NT2/D1 (cell line): ENCODE results near the gene SLC22A4.

Experiments used
- DNase-seq: peaks from one replicate; pipeline ENCODE4 v3.0.0-alpha.2; 2011; ENCODE audit warnings: low read depth, low spot score
- H3K27me3 ChIP-seq: 2 replicates; pipeline ENCODE4 v1.6.0; 2011; ENCODE audit warnings: mild to moderate bottlenecking; ENCODE audit not compliant: insufficient read length, insufficient read depth
- H3K36me3 ChIP-seq: 2 replicates; pipeline ENCODE4 v1.6.1; 2011; ENCODE audit warnings: mild to moderate bottlenecking, low read length, mixed read lengths; ENCODE audit not compliant: insufficient read depth, insufficient read length
- H3K4me1 ChIP-seq: 2 replicates; pipeline ENCODE4 v1.5.1; 2011; ENCODE audit not compliant: insufficient read depth, insufficient read length
- H3K4me3 ChIP-seq: 2 replicates; pipeline ENCODE4 v1.5.1; 2011; ENCODE audit warnings: low read depth; ENCODE audit not compliant: insufficient read length
- H3K9ac ChIP-seq: 2 replicates; pipeline ENCODE4 v1.6.0; 2011; ENCODE audit warnings: low read depth; ENCODE audit not compliant: insufficient read length
- H3K9me3 ChIP-seq: 2 replicates; pipeline ENCODE4 v1.5.1; 2011; ENCODE audit warnings: mild to moderate bottlenecking, low read length; ENCODE audit not compliant: insufficient read depth
- SUZ12 ChIP-seq: IDR thresholded peaks from 2 replicates; pipeline ENCODE4 v1.6.1; 2011; ENCODE audit not compliant: insufficient read length, insufficient read depth; ENCODE audit errors: extremely low read depth
- YY1 ChIP-seq: IDR thresholded peaks from 2 replicates; pipeline ENCODE4 v1.6.1; 2011; ENCODE audit not compliant: insufficient read length, insufficient read depth
- ZNF274 ChIP-seq: IDR thresholded peaks from 2 replicates; pipeline ENCODE4 v1.6.1; 2011; ENCODE audit warnings: mild to moderate bottlenecking, low read depth, low read length

Gene SLC22A4

GRCh38 chr5:132323202-132323601, 29.0 kb downstream of the SLC22A4 start:
- Histone ChIP-seq H3K9ac (no peak overlapping the region), H3K9me3 (no peaks in the 10 kb centered on the region), H3K4me1 (peaks cover 2% of the 10 kb centered on the region), H3K27me3 (no peaks in the 10 kb centered on the region), H3K4me3 (no peak overlapping the region), H3K36me3 (no peaks in the 10 kb centered on the region)
- TF ChIP-seq SUZ12 (no peak), ZNF274 (no peak), YY1 (no peak)
- DNase-seq, result no peak

- H3K9me3 ChIP-seq, result no peaks in the 10 kb centered on the region
- no peak overlapping the region for H3K4me3 ChIP-seq
- TF ChIP-seq SUZ12 (no peak), ZNF274 (no peak), YY1 (no peak)
- H3K9ac ChIP-seq, result no peak overlapping the region
- DNase-seq, result no peak
- H3K27me3 ChIP-seq, result no peaks in the 10 kb centered on the region
- peaks cover 2% of the 10 kb centered on the region for H3K4me1 ChIP-seq
- H3K36me3 ChIP-seq, result no peaks in the 10 kb centered on the region
These were observed 31.5 kb downstream of the SLC22A4 start for GRCh38 chr5:132325691-132326090.

- Histone ChIP-seq H3K9me3 (no peaks in the 10 kb centered on the region), H3K9ac (no peak overlapping the region), H3K4me3 (no peak overlapping the region), H3K36me3 (no peaks in the 10 kb centered on the region), H3K4me1 (peaks cover 2% of the 10 kb centered on the region), H3K27me3 (no peaks in the 10 kb centered on the region)
- no peak for TF ChIP-seq SUZ12
- TF ChIP-seq ZNF274, result no peak
- TF ChIP-seq YY1, result no peak
- no peak for DNase-seq
These were observed 33.2 kb downstream of the SLC22A4 start for GRCh38 chr5:132327252-132327955.

GRCh38 chr5:132334812-132335211, 40.6 kb downstream of the SLC22A4 start:
- Histone ChIP-seq H3K36me3 (no peaks in the 10 kb centered on the region), H3K4me1 (no peaks in the 10 kb centered on the region), H3K9me3 (peaks cover 6% of the 10 kb centered on the region; the same call in 1 of the 2 replicates), H3K27me3 (no peaks in the 10 kb centered on the region), H3K4me3 (no peak overlapping the region), H3K9ac (no peak overlapping the region)
- no peak for TF ChIP-seq ZNF274
- TF ChIP-seq YY1, result no peak
- TF ChIP-seq SUZ12, result no peak
- DNase-seq, result no peak

- H3K27me3 ChIP-seq, result no peaks in the 10 kb centered on the region
- no peak for DNase-seq
- H3K9me3 ChIP-seq, result peaks cover 6% of the 10 kb centered on the region; the same call in 1 of the 2 replicates
- H3K9ac ChIP-seq, result no peak overlapping the region
- no peaks in the 10 kb centered on the region for H3K36me3 ChIP-seq
- no peaks in the 10 kb centered on the region for H3K4me1 ChIP-seq
- no peak for TF ChIP-seq SUZ12
- TF ChIP-seq ZNF274, result no peak
- no peak for TF ChIP-seq YY1
- H3K4me3 ChIP-seq, result no peak overlapping the region
These were observed 41.2 kb downstream of the SLC22A4 start for GRCh38 chr5:132335402-132335801.

- TF ChIP-seq SUZ12 (no peak), YY1 (no peak), ZNF274 (no peak)
These were observed 45.3 kb downstream of the SLC22A4 start for GRCh38 chr5:132339502-132339901.

GRCh38 chr5:132342291-132343180, 48.3 kb downstream of the SLC22A4 start:
- Histone ChIP-seq H3K9ac (no peak overlapping the region), H3K36me3 (no peaks in the 10 kb centered on the region), H3K27me3 (no peaks in the 10 kb centered on the region), H3K9me3 (peaks cover 6% of the 10 kb centered on the region; the same call in 1 of the 2 replicates), H3K4me1 (no peaks in the 10 kb centered on the region), H3K4me3 (no peak overlapping the region)
- DNase-seq, result no peak
- TF ChIP-seq YY1, result no peak
- TF ChIP-seq SUZ12, result no peak
- TF ChIP-seq ZNF274, result no peak

More at GRCh38 chr5:132339502-132339901, 45.3 kb downstream of the SLC22A4 start:
- DNase-seq, result no peak
- Histone ChIP-seq H3K36me3 (no peaks in the 10 kb centered on the region), H3K4me1 (no peaks in the 10 kb centered on the region), H3K9ac (no peak overlapping the region), H3K4me3 (no peak overlapping the region), H3K27me3 (no peaks in the 10 kb centered on the region), H3K9me3 (peaks cover 6% of the 10 kb centered on the region; the same call in 1 of the 2 replicates)
